Heart left ventricle (tissue), 16 donors: ENCODE measurements around the gene TPR. TPM values are rescaled to one million over a fixed set of nuclear protein-coding genes. Genes with fewer than 3 reads are reported as not detected.

Experiments used
- ATAC-seq, 4 donors: fragments of 200-7000 bp; cut with Tn5 transposase; one replicate each; pipeline ENCODE4 v1.9.1; 2020 to 2022; ENCODE audit warnings: moderate library complexity in 4 of 4, mild to moderate bottlenecking in 3 of 4, moderate number of reproducible peaks in 1 of 4
- DNase-seq, 5 donors: peaks; one replicate each; pipeline ENCODE4 v3.0.0-alpha.2; 2020
- H3K27ac ChIP-seq, 12 donors: fragments of 200-600 bp; sonication (generic) in 4 of 12; one replicate each; pipeline versions ENCODE4 v1.5.0 to v1.8.0; 2016 to 2022; ENCODE audit warnings: mild to moderate bottlenecking in 2 of 12
- H3K27me3 ChIP-seq, 9 donors: fragments of 200-600 bp; sonication (generic) in 2 of 9; one replicate each; pipeline versions ENCODE4 v1.5.1 to v1.8.0; 2016 to 2022; ENCODE audit warnings: mild to moderate bottlenecking in 3 of 9
- H3K36me3 ChIP-seq, 9 donors: fragments of 200-600 bp; sonication (generic) in 2 of 9; one replicate each; pipeline versions ENCODE4 v1.5.0 to v1.8.0; 2018 to 2022; ENCODE audit warnings: mild to moderate bottlenecking in 2 of 9
- H3K4me1 ChIP-seq, 12 donors: fragments of 200-600 bp; sonication (generic) in 4 of 12; one replicate each; pipeline versions ENCODE4 v1.5.0 to v1.8.0; 2016 to 2022; ENCODE audit warnings: mild to moderate bottlenecking in 3 of 12
- H3K4me3 ChIP-seq, 12 donors: fragments of 200-600 bp; sonication (generic) in 4 of 12; one replicate each; pipeline versions ENCODE4 v1.5.0 to v1.8.0; 2017 to 2022; ENCODE audit warnings: mild to moderate bottlenecking in 9 of 12, moderate library complexity in 4 of 12
- H3K9me3 ChIP-seq, 12 donors: fragments of 200-600 bp; sonication (generic) in 4 of 12; one replicate each; pipeline versions ENCODE4 v1.5.0 to v1.8.0; 2016 to 2022; ENCODE audit warnings: mild to moderate bottlenecking in 1 of 12
- CTCF ChIP-seq, 12 donors: fragments of 200-600 bp; sonication (generic) in 4 of 12; IDR thresholded peaks; one replicate each; pipeline versions ENCODE4 v1.5.0 to v1.8.0; 2018 to 2022; ENCODE audit warnings: antibody characterized with exemption in 12 of 12, mild to moderate bottlenecking in 5 of 12
- POLR2A ChIP-seq, 2 donors: fragments of 450-650 bp; IDR thresholded peaks; one replicate each; pipeline ENCODE4 v1.6.1; 2017; ENCODE audit warnings: antibody characterized with exemption in 2 of 2, mild to moderate bottlenecking in 2 of 2, moderate library complexity in 2 of 2
- WGBS, 4 donors: extraction: QIAGEN DNeasy Blood & Tissue Kit in 2 of 4; methylation state at CpG; one replicate each; pipeline versions ENCODE4 v1.1.5 to v1.1.7; 2013 to 2018; 5-methylcytosine and 5-hydroxymethylcytosine counted together
- intact Hi-C, 10 donors: fragments of 100-400 bp; cut with DNase I; formaldehyde crosslinking; loops; one replicate each; pipeline versions ENCODE4 v1.11.1 to v1.14.2; 2022
- polyA plus RNA-seq, 2 donors: library from polyadenylated mRNA; stranded (reverse); fragments of 200-250 nt; gene quantifications; one replicate each; pipeline ENCODE4 v1.2.3, GENCODE V29; 2013
- total RNA-seq, 9 donors: library from RNA; depleted of rRNA in 2 of 9; stranded (reverse); fragments of >200 nt in 2 of 9; fragmentation: NEBNext Ultra II Directional in 3 of 9; extraction: Animal tissue kit (Norgen Biotek cat#: 25700) in 3 of 9; gene quantifications; one replicate each; pipeline versions ENCODE4 v1.1.0 to v1.2.4, GENCODE V29; 2016 to 2023
- donor health status: ischemic (EF 13 %, LVEDD 7.1; RV severe dilation, severe dysfunction).
- donor health status: healthy with polysubstance abuse.
- donor health status: DM: no; HTN: yes; CAD: no.
- donor health status: DM: no; HTN: no; CAD: no.
- donor health status: ischemic (EF 25% LVEDD 6.9; RV normal size, moderate dysfunction).
- donor health status: ischemic (EF 25% LVEDD 5.7; RV mildly dilated, moderate dysfunction).
- donor health status: healthy.
- donor health status: DM: yes; HTN: yes; CAD: no.
- donor health status: ischemic (EF 35%, LVEDD 5.7; RV mildly dilated, moderate dysfunction).
- donor health status: nonischemic (EF 11% LVEDD 7.7; RV severe dilation, severe dysfunction).
- donor health status: DM: yes; HTN: yes; CAD: no.
- donor health status: PGD.
- donor health status: ischemic (EF 29% LVEDD 5.4; RV normal size, mild dysfunction).
- donor health status: nonischemic (EF 23%, LVEDD 6.1; RV moderate dilation, normal function).

The TPR gene
- total and polyA plus RNA-seq, 11 donors, result 11.0 to 90.8 (median 54.3) TPM

- H3K36me3 ChIP-seq, result peaks cover 0 to 97% (median 93%) of the 10 kb centered on the region in 9 donors
Measured at GRCh38 chr1:186326009-186326408, 49.0 kb downstream of the TPR start.

GRCh38 chr1:186325239-186325638, 49.8 kb downstream of the TPR start:
- DNase-seq (no peak), ATAC-seq (no peak)
- intact Hi-C loops, result loop anchor here in 1 of 10 donors (5.0 kb wide), 1 partner anchor 37 kb away; no protein-coding TSS in a partner anchor
- H3K27me3 ChIP-seq, result no peaks in the 10 kb centered on the region
- H3K4me3 ChIP-seq, result no peak overlapping the region
- H3K36me3 ChIP-seq, result peaks cover 0 to 97% (median 93%) of the 10 kb centered on the region in 9 donors
- no peaks in the 10 kb centered on the region for H3K4me1 ChIP-seq
- TF ChIP-seq CTCF (IDR thresholded peaks at IDR 0.05) (peak in 6 of 12 donors; percentile 16 to 31 (median 16)), POLR2A (IDR thresholded peaks at IDR 0.05) (no peak)
- H3K27ac ChIP-seq, result no peak overlapping the region
- WGBS, 4 donors, result 94 to 97% (median 95%) methylated on average over 2 of the region's 2 CpGs
- H3K9me3 ChIP-seq, result no peaks in the 10 kb centered on the region

More at GRCh38 chr1:186326009-186326408, 49.0 kb downstream of the TPR start:
- no peaks in the 10 kb centered on the region for H3K27me3 ChIP-seq
- H3K4me3 ChIP-seq, result no peak overlapping the region
- H3K4me1 ChIP-seq, result no peaks in the 10 kb centered on the region
- H3K27ac ChIP-seq, result no peak overlapping the region
- 75 to 96% (median 87%) methylated on average over 1 of the region's 1 CpG for WGBS, 4 donors
- DNase-seq (no peak), ATAC-seq (no peak)
- TF ChIP-seq POLR2A (IDR thresholded peaks at IDR 0.05) (no peak), CTCF (IDR thresholded peaks at IDR 0.05) (no peak)
- H3K9me3 ChIP-seq, result no peaks in the 10 kb centered on the region
- intact Hi-C loops, result loop anchor here in 1 of 10 donors (5.0 kb wide), 1 partner anchor 36 kb away; no protein-coding TSS in a partner anchor

GRCh38 chr1:186323865-186324264, 51.2 kb downstream of the TPR start:
- H3K36me3 ChIP-seq, result peaks cover 0 to 97% (median 93%) of the 10 kb centered on the region in 9 donors
- H3K4me1 ChIP-seq, result no peaks in the 10 kb centered on the region
- ATAC-seq, result no peak
- H3K9me3 ChIP-seq, result no peaks in the 10 kb centered on the region
- WGBS, 4 donors, result 94 to 97% (median 95%) methylated on average over 4 of the region's 4 CpGs
- no peaks in the 10 kb centered on the region for H3K27me3 ChIP-seq
- H3K4me3 ChIP-seq, result no peak overlapping the region
- intact Hi-C loops, result loop anchor here in 1 of 10 donors (5.0 kb wide), 1 partner anchor 33 kb away; no protein-coding TSS in a partner anchor
- no peak overlapping the region for H3K27ac ChIP-seq
- no peak for TF ChIP-seq POLR2A (IDR thresholded peaks at IDR 0.05)
- no peak for TF ChIP-seq CTCF (IDR thresholded peaks at IDR 0.05)
- DNase-seq, result no peak

- TF ChIP-seq POLR2A (IDR thresholded peaks at IDR 0.05) (no peak), CTCF (IDR thresholded peaks at IDR 0.05) (no peak)
- no peaks in the 10 kb centered on the region for H3K4me1 ChIP-seq
- no peak for ATAC-seq
- H3K4me3 ChIP-seq, result no peak overlapping the region
- WGBS, 4 donors, result 82 to 90% (median 84%) methylated on average over 3 of the region's 3 CpGs
- H3K36me3 ChIP-seq, result peaks cover 0 to 100% (median 100%) of the 10 kb centered on the region in 9 donors
- H3K27ac ChIP-seq, result no peak overlapping the region
- H3K27me3 ChIP-seq, result no peaks in the 10 kb centered on the region
- DNase-seq, result no peak
- intact Hi-C loops, result loop anchor here in 3 of 10 donors (5.0 kb wide), 1 partner anchor 37 kb away; no protein-coding TSS in a partner anchor
- no peaks in the 10 kb centered on the region for H3K9me3 ChIP-seq
Measured at GRCh38 chr1:186315570-186315969, 59.5 kb downstream of the TPR start.
